Measurements from ENCODE around the gene ABCA13. TPM values are rescaled to one million over a fixed set of nuclear protein-coding genes. Genes with fewer than 3 reads are reported as not detected.
"Not testable (repeated sequence)": the region's sequence is repeated elsewhere in the genome, so short reads cannot be mapped to it uniquely, and the experiment has no call there.

The ABCA13 gene
- total and polyA plus RNA-seq, 7 experiments from 2014 or later = 0.11 to 0.42 TPM; not detected in 5

GRCh38 chr7:48200946-48201589 lies 29.8 kb downstream of the ABCA13 start:
- H3K36me3 ChIP-seq (ENCODE audit: control insufficient read depth in 2 of 3, insufficient read depth in 3 of 3, low read length in 3 of 3); H3K9me3 Mint-ChIP-seq; H3K4me3 ChIP-seq (ENCODE audit: low read length); ATAC-seq; H3K36me3 Mint-ChIP-seq; H3K27ac ChIP-seq (ENCODE audit: low read depth, low read length); DNase-seq; intact Hi-C loops (cut with micrococcal nuclease); H3K4me1 ChIP-seq (ENCODE audit: control insufficient read depth in 2 of 2, insufficient read depth in 2 of 2, low read length in 2 of 2); H3K27me3 ChIP-seq (ENCODE audit: control insufficient read depth in 2 of 2, insufficient read depth in 2 of 2, low read length in 2 of 2); CTCF ChIA-PET; POLR2A ChIA-PET; H3K27ac Mint-ChIP-seq; H3K27me3 Mint-ChIP-seq; H3K4me1 Mint-ChIP-seq; H3K9me3 ChIP-seq (ENCODE audit: control insufficient read depth in 2 of 3, low read length in 3 of 3): not testable (repeated sequence)
- H3K4me3 Mint-ChIP-seq = peak overlapping the region in 1 of 10 donors; percentile 48

GRCh38 chr7:48202916-48203315 lies 31.7 kb downstream of the ABCA13 start:
- H3K4me1 Mint-ChIP-seq; H3K4me3 Mint-ChIP-seq; H3K27ac Mint-ChIP-seq; H3K4me3 ChIP-seq (ENCODE audit: low read length); H3K27ac ChIP-seq (ENCODE audit: low read depth, low read length); H3K36me3 ChIP-seq (ENCODE audit: control insufficient read depth in 2 of 3, insufficient read depth in 3 of 3, low read length in 3 of 3); H3K9me3 ChIP-seq (ENCODE audit: control insufficient read depth in 2 of 3, low read length in 3 of 3); DNase-seq; H3K9me3 Mint-ChIP-seq; H3K4me1 ChIP-seq (ENCODE audit: control insufficient read depth in 2 of 2, insufficient read depth in 2 of 2, low read length in 2 of 2); H3K36me3 Mint-ChIP-seq; CTCF ChIA-PET; intact Hi-C loops (cut with micrococcal nuclease); POLR2A ChIA-PET; H3K27me3 ChIP-seq (ENCODE audit: control insufficient read depth in 2 of 2, insufficient read depth in 2 of 2, low read length in 2 of 2); ATAC-seq: not testable (repeated sequence)
- peaks cover 0 to 11% (median 5%) of the 10 kb centered on the region in 5 donors for H3K27me3 Mint-ChIP-seq

GRCh38 chr7:48207155-48207675 lies 36.0 kb downstream of the ABCA13 start:
- ChIA-PET POLR2A (no interaction called here), CTCF (no interaction called here)
- Histone ChIP-seq H3K27me3 (ENCODE audit: control insufficient read depth in 2 of 2, insufficient read depth in 2 of 2, low read length in 2 of 2) (no peaks in the 10 kb centered on the region), H3K36me3 (ENCODE audit: control insufficient read depth in 2 of 3, insufficient read depth in 3 of 3, low read length in 3 of 3) (no peaks in the 10 kb centered on the region), H3K9me3 (ENCODE audit: control insufficient read depth in 2 of 3, low read length in 3 of 3) (no peaks in the 10 kb centered on the region), H3K4me3 (ENCODE audit: low read length) (no peak overlapping the region), H3K27ac (ENCODE audit: low read depth, low read length) (no peak overlapping the region), H3K4me1 (ENCODE audit: control insufficient read depth in 2 of 2, insufficient read depth in 2 of 2, low read length in 2 of 2) (no peaks in the 10 kb centered on the region)
- Mint-ChIP-seq H3K27me3 (peaks cover 5 to 16% (median 11%) of the 10 kb centered on the region in 5 donors), H3K9me3 (peaks cover 0 to 10% (median 2%) of the 10 kb centered on the region in 11 donors), H3K36me3 (no peaks in the 10 kb centered on the region), H3K27ac (no peak overlapping the region), H3K4me1 (no peaks in the 10 kb centered on the region), H3K4me3 (no peak overlapping the region)
- DNase-seq = no peak
- no peak for ATAC-seq
- intact Hi-C loops (cut with micrococcal nuclease) = no loop called here

GRCh38 chr7:48209004-48209600 lies 37.8 kb downstream of the ABCA13 start:
- CTCF ChIA-PET = no interaction called here

GRCh38 chr7:48213226-48213625 lies 42.0 kb downstream of the ABCA13 start:
- ChIA-PET CTCF (no interaction called here), POLR2A (no interaction called here)
- Histone ChIP-seq H3K36me3 (ENCODE audit: control insufficient read depth in 2 of 3, insufficient read depth in 3 of 3, low read length in 3 of 3) (no peaks in the 10 kb centered on the region), H3K9me3 (ENCODE audit: control insufficient read depth in 2 of 3, low read length in 3 of 3) (no peaks in the 10 kb centered on the region), H3K27ac (ENCODE audit: low read depth, low read length) (no peak overlapping the region), H3K4me3 (ENCODE audit: low read length) (no peak overlapping the region), H3K4me1 (ENCODE audit: control insufficient read depth in 2 of 2, insufficient read depth in 2 of 2, low read length in 2 of 2) (no peaks in the 10 kb centered on the region), H3K27me3 (ENCODE audit: control insufficient read depth in 2 of 2, insufficient read depth in 2 of 2, low read length in 2 of 2) (peaks cover 0 to 5% of the 10 kb centered on the region in 2 donors)
- H3K9me3 Mint-ChIP-seq = peaks cover 0 to 30% (median 5%) of the 10 kb centered on the region in 11 donors
- H3K36me3 Mint-ChIP-seq = no peaks in the 10 kb centered on the region
- no peak for ATAC-seq
- no peak for DNase-seq
- peaks cover 7 to 30% (median 21%) of the 10 kb centered on the region in 5 donors for H3K27me3 Mint-ChIP-seq
- H3K27ac Mint-ChIP-seq = no peak overlapping the region
- no peak overlapping the region for H3K4me3 Mint-ChIP-seq
- intact Hi-C loops (cut with micrococcal nuclease) = no loop called here
- H3K4me1 Mint-ChIP-seq = no peaks in the 10 kb centered on the region

More at GRCh38 chr7:48209004-48209600, 37.8 kb downstream of the ABCA13 start:
- no peaks in the 10 kb centered on the region for H3K36me3 Mint-ChIP-seq
- Histone ChIP-seq H3K4me3 (ENCODE audit: low read length) (no peak overlapping the region), H3K4me1 (ENCODE audit: control insufficient read depth in 2 of 2, insufficient read depth in 2 of 2, low read length in 2 of 2) (no peaks in the 10 kb centered on the region), H3K9me3 (ENCODE audit: control insufficient read depth in 2 of 3, low read length in 3 of 3) (no peaks in the 10 kb centered on the region), H3K27ac (ENCODE audit: low read depth, low read length) (no peak overlapping the region), H3K27me3 (ENCODE audit: control insufficient read depth in 2 of 2, insufficient read depth in 2 of 2, low read length in 2 of 2) (peaks cover 0 to 2% of the 10 kb centered on the region in 2 donors), H3K36me3 (ENCODE audit: control insufficient read depth in 2 of 3, insufficient read depth in 3 of 3, low read length in 3 of 3) (no peaks in the 10 kb centered on the region)
- POLR2A ChIA-PET = no interaction called here
- intact Hi-C loops (cut with micrococcal nuclease) = no loop called here
- H3K27ac Mint-ChIP-seq = no peak overlapping the region
- DNase-seq = no peak
- H3K4me3 Mint-ChIP-seq = no peak overlapping the region
- no peak for ATAC-seq
- H3K4me1 Mint-ChIP-seq = no peaks in the 10 kb centered on the region
- peaks cover 5 to 16% (median 11%) of the 10 kb centered on the region in 5 donors for H3K27me3 Mint-ChIP-seq
- H3K9me3 Mint-ChIP-seq = peaks cover 0 to 10% (median 2%) of the 10 kb centered on the region in 11 donors

- H3K4me3 ChIP-seq (ENCODE audit: low read length) = no peak overlapping the region
- H3K9me3 Mint-ChIP-seq = peaks cover 0 to 20% (median 2%) of the 10 kb centered on the region in 11 donors
- ATAC-seq (no peak), DNase-seq (no peak)
- peaks cover 4 to 38% (median 17%) of the 10 kb centered on the region in 5 donors for H3K27me3 Mint-ChIP-seq
- H3K27ac Mint-ChIP-seq = no peak overlapping the region
- no peak overlapping the region for H3K27ac ChIP-seq (ENCODE audit: low read depth, low read length)
- CTCF ChIA-PET = no interaction called here
- H3K9me3 ChIP-seq (ENCODE audit: control insufficient read depth in 2 of 3, low read length in 3 of 3) = no peaks in the 10 kb centered on the region
- no peaks in the 10 kb centered on the region for H3K36me3 Mint-ChIP-seq
- H3K4me3 Mint-ChIP-seq = no peak overlapping the region
- POLR2A ChIA-PET = no interaction called here
- no peaks in the 10 kb centered on the region for H3K36me3 ChIP-seq (ENCODE audit: control insufficient read depth in 2 of 3, insufficient read depth in 3 of 3, low read length in 3 of 3)
- intact Hi-C loops (cut with micrococcal nuclease) = no loop called here
- H3K4me1 ChIP-seq (ENCODE audit: control insufficient read depth in 2 of 2, insufficient read depth in 2 of 2, low read length in 2 of 2) = no peaks in the 10 kb centered on the region
- H3K27me3 ChIP-seq (ENCODE audit: control insufficient read depth in 2 of 2, insufficient read depth in 2 of 2, low read length in 2 of 2) = peaks cover 0 to 5% of the 10 kb centered on the region in 2 donors
- H3K4me1 Mint-ChIP-seq = no peaks in the 10 kb centered on the region
These were observed 46.0 kb downstream of the ABCA13 start for GRCh38 chr7:48217266-48217665.

GRCh38 chr7:48217753-48218152 lies 46.5 kb downstream of the ABCA13 start:
- CTCF ChIA-PET = no interaction called here

More at GRCh38 chr7:48217753-48218152, 46.5 kb downstream of the ABCA13 start:
- POLR2A ChIA-PET = no interaction called here
- DNase-seq (no peak), ATAC-seq (no peak)
- intact Hi-C loops (cut with micrococcal nuclease) = no loop called here
- Histone ChIP-seq H3K27ac (ENCODE audit: low read depth, low read length) (no peak overlapping the region), H3K27me3 (ENCODE audit: control insufficient read depth in 2 of 2, insufficient read depth in 2 of 2, low read length in 2 of 2) (peaks cover 0 to 5% of the 10 kb centered on the region in 2 donors), H3K4me3 (ENCODE audit: low read length) (no peak overlapping the region), H3K36me3 (ENCODE audit: control insufficient read depth in 2 of 3, insufficient read depth in 3 of 3, low read length in 3 of 3) (no peaks in the 10 kb centered on the region), H3K4me1 (ENCODE audit: control insufficient read depth in 2 of 2, insufficient read depth in 2 of 2, low read length in 2 of 2) (no peaks in the 10 kb centered on the region), H3K9me3 (ENCODE audit: control insufficient read depth in 2 of 3, low read length in 3 of 3) (no peaks in the 10 kb centered on the region)
- Mint-ChIP-seq H3K36me3 (no peaks in the 10 kb centered on the region), H3K9me3 (peaks cover 0 to 20% (median 2%) of the 10 kb centered on the region in 11 donors), H3K4me1 (no peaks in the 10 kb centered on the region), H3K27me3 (peaks cover 5 to 42% (median 17%) of the 10 kb centered on the region in 5 donors), H3K27ac (no peak overlapping the region), H3K4me3 (no peak overlapping the region)
